ENCODE data around the gene SCARB1. TPM values are rescaled to one million over a fixed set of nuclear protein-coding genes. Genes with fewer than 3 reads are reported as not detected.

The SCARB1 gene
- total RNA-seq, 1 donor, result 11.3 TPM

GRCh38 chr12:124758266-124759220 is 105.1 kb downstream of the SCARB1 start:
- DNase-seq (ENCODE audit: low read depth), result no peak
- H3K4me3 ChIP-seq (ENCODE audit: low read depth, low read length), result no peak overlapping the region
- no peak for TF ChIP-seq CTCF (IDR thresholded peaks at IDR 0.05; ENCODE audit: insufficient read depth, low read length)

DNA sequence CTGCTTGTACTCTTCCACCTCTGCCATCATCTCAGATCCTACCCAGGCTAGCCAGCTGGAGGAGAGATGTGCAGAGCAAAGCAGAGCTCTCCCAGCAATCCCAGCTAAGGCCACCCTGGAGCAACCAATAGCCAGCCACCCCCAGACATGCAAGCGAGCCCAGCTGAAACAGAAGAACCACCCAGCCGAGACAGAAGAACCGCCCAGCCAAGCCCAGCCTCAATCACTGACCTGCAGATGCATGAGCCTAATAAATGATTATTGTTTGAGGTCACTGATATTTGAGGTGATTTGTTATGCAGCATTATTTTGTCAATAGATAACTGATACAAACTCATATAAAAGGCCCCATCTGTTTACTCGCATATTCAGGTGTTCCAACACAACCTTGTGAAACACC is 106.3 kb downstream of the SCARB1 start:
- DNase-seq (ENCODE audit: low read depth), result no peak
- TF ChIP-seq CTCF (IDR thresholded peaks at IDR 0.05; ENCODE audit: insufficient read depth, low read length), result no peak

DNA sequence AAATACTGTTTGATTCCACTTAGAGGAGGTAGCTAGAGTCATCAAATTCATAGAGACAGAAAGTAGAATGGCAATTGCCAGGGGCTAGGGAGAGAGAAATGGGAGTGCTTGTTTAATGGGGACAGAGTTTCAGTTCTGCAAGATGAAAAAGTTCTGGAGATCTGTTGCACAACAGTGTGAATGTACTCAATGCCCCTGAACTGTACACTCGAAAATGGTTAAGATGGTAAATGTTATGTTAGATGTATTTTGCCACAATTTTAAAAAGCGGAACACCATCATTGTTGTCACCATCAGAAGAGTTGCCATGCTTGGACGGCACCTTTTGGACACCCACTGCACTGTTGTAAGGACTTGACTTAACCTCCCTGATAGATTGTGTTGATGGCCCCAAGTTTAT is 106.9 kb downstream of the SCARB1 start:
- H3K4me3 ChIP-seq (ENCODE audit: low read depth, low read length), result no peak overlapping the region
- TF ChIP-seq CTCF (IDR thresholded peaks at IDR 0.05; ENCODE audit: insufficient read depth, low read length), result no peak
- no peak for DNase-seq (ENCODE audit: low read depth)

More for the DNA sequence above, 106.3 kb downstream of the SCARB1 start:
- no peak overlapping the region for H3K4me3 ChIP-seq (ENCODE audit: low read depth, low read length)

DNA sequence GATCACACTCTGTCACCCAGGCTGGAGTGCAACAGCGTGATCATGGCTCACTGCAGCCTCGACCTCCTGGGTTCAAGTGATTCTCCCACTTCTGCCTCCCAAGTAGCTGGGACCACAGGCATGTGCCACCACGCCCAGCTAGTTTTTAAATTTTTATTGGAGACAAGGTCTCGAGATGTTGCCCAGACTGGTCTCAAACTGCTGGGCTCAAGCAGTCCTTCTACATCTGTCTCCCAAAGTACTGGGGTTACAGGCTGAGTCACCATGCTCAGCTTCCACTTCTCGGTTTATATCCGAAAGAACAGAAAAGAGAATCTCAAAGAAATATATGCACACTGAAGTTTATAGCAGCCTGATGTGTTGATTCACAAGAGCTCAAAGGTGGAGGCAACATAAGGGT is 107.5 kb downstream of the SCARB1 start:
- TF ChIP-seq CTCF (IDR thresholded peaks at IDR 0.05; ENCODE audit: insufficient read depth, low read length), result no peak
- no peak for DNase-seq (ENCODE audit: low read depth)
- H3K4me3 ChIP-seq (ENCODE audit: low read depth, low read length), result no peak overlapping the region

DNA sequence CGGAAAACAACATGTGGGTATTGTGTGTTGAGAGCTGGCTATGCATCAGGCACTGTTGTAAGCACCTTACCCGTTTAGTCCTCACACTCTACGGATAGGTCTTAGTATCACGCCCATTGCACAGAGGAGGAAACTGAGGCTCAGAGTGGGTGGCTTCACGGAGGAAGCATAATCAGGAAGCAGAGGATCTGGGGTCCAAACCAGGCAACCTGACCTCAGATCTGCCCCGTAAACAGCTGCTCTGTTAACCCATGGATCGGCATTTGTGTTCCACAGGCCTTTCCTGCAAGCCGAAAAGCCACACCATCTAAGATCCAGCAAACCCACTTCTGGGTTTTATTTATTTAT is 107.9 kb downstream of the SCARB1 start:
- no peak overlapping the region for H3K4me3 ChIP-seq (ENCODE audit: low read depth, low read length)
- no peak for TF ChIP-seq CTCF (IDR thresholded peaks at IDR 0.05; ENCODE audit: insufficient read depth, low read length)
- no peak for DNase-seq (ENCODE audit: low read depth)

DNA sequence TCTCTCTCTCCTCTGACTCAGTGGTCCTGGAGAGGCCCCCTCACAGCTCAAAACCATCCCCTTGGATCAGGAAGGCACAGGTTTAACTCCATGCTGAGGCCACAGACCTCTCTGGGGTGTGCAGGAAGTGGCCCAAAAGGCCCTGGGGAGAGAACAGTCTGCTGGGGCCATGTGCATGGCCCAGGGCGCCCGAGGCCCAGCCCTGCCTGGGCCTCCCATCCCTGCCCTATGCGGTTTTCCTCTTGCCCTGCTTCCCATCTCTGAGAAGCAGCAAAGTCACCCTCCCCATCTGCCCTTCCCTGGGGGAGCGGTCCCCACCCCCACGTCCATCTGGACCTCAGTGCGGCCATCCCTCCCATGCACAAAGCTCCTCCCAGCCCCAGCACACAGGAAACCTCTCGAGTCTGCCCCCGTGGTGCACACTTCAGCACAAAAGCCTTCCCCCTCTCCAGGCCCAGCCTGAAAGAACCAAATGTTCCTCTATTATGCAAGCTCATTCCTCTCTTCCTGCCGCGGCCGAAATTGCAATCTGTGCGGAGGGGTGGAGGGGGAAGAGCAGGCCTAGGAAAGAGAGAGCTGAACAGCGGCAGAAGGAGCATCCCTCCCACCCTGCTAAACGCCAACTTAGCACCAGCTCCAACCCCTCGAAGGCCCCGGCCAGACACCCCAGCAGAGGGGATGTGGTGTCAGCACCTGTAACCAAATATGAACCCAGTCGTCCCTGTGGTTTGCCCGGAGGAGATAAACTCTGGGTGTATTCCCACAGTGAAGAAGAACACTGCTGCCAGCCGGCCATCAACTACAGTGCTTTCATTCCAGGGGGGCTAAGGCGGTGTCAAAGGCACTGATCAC is 108.5 kb downstream of the SCARB1 start:
- no peak overlapping the region for H3K4me3 ChIP-seq (ENCODE audit: low read depth, low read length)
- TF ChIP-seq CTCF (IDR thresholded peaks at IDR 0.05; ENCODE audit: insufficient read depth, low read length), result no peak
- DNase-seq (ENCODE audit: low read depth), result peak; percentile 83
